ENCODE data around the gene GGPS1. TPM values are rescaled to one million over a fixed set of nuclear protein-coding genes. Genes with fewer than 3 reads are reported as not detected.

Gene GGPS1
- total RNA-seq, 1 experiment from 2014 or later = 37.3 TPM

DNA sequence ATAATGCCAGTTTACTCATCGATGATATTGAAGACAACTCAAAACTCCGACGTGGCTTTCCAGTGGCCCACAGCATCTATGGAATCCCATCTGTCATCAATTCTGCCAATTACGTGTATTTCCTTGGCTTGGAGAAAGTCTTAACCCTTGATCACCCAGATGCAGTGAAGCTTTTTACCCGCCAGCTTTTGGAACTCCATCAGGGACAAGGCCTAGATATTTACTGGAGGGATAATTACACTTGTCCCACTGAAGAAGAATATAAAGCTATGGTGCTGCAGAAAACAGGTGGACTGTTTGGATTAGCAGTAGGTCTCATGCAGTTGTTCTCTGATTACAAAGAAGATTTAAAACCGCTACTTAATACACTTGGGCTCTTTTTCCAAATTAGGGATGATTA is 13.7 kb downstream of the GGPS1 start:
- no peak overlapping the region for H3K27ac Mint-ChIP-seq
- DNase-seq (ENCODE audit: low spot score) (no peak), ATAC-seq (no peak)
- no peaks in the 10 kb centered on the region for H3K27me3 Mint-ChIP-seq (ENCODE audit: low read depth)
- TF ChIP-seq, protein P1, sequence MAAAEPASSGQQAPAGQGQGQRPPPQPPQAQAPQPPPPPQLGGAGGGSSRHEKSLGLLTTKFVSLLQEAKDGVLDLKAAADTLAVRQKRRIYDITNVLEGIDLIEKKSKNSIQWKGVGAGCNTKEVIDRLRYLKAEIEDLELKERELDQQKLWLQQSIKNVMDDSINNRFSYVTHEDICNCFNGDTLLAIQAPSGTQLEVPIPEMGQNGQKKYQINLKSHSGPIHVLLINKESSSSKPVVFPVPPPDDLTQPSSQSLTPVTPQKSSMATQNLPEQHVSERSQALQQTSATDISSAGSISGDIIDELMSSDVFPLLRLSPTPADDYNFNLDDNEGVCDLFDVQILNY (CRISPR knock-in tag; IDR thresholded peaks at IDR 0.05) = no peak
- TF ChIP-seq ZBTB21 (CRISPR knock-in tag; IDR thresholded peaks at IDR 0.05; ENCODE audit: borderline replicate concordance) = no peak
- no peak for TF ChIP-seq TEAD1 (CRISPR knock-in tag; IDR thresholded peaks at IDR 0.05)
- no peak for TF ChIP-seq IRF2 (CRISPR knock-in tag; IDR thresholded peaks at IDR 0.05; ENCODE audit: borderline replicate concordance, low read depth)
- no peak for TF ChIP-seq PRRX2 (CRISPR knock-in tag; IDR thresholded peaks at IDR 0.05)
- no peak for TF ChIP-seq CREB1 (CRISPR knock-in tag; IDR thresholded peaks at IDR 0.05)
- TF ChIP-seq ZMAT4 (CRISPR knock-in tag; IDR thresholded peaks at IDR 0.05) = no peak
- TF ChIP-seq SOX15 (CRISPR knock-in tag; IDR thresholded peaks at IDR 0.05) = no peak
- no peak for TF ChIP-seq NR3C1 (CRISPR knock-in tag; conservative IDR thresholded peaks at IDR 0.05; ENCODE audit: low read depth)
- TF ChIP-seq, protein P2, sequence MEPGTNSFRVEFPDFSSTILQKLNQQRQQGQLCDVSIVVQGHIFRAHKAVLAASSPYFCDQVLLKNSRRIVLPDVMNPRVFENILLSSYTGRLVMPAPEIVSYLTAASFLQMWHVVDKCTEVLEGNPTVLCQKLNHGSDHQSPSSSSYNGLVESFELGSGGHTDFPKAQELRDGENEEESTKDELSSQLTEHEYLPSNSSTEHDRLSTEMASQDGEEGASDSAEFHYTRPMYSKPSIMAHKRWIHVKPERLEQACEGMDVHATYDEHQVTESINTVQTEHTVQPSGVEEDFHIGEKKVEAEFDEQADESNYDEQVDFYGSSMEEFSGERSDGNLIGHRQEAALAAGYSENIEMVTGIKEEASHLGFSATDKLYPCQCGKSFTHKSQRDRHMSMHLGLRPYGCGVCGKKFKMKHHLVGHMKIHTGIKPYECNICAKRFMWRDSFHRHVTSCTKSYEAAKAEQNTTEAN (CRISPR knock-in tag; IDR thresholded peaks at IDR 0.05) = no peak
- TF ChIP-seq, protein P3, sequence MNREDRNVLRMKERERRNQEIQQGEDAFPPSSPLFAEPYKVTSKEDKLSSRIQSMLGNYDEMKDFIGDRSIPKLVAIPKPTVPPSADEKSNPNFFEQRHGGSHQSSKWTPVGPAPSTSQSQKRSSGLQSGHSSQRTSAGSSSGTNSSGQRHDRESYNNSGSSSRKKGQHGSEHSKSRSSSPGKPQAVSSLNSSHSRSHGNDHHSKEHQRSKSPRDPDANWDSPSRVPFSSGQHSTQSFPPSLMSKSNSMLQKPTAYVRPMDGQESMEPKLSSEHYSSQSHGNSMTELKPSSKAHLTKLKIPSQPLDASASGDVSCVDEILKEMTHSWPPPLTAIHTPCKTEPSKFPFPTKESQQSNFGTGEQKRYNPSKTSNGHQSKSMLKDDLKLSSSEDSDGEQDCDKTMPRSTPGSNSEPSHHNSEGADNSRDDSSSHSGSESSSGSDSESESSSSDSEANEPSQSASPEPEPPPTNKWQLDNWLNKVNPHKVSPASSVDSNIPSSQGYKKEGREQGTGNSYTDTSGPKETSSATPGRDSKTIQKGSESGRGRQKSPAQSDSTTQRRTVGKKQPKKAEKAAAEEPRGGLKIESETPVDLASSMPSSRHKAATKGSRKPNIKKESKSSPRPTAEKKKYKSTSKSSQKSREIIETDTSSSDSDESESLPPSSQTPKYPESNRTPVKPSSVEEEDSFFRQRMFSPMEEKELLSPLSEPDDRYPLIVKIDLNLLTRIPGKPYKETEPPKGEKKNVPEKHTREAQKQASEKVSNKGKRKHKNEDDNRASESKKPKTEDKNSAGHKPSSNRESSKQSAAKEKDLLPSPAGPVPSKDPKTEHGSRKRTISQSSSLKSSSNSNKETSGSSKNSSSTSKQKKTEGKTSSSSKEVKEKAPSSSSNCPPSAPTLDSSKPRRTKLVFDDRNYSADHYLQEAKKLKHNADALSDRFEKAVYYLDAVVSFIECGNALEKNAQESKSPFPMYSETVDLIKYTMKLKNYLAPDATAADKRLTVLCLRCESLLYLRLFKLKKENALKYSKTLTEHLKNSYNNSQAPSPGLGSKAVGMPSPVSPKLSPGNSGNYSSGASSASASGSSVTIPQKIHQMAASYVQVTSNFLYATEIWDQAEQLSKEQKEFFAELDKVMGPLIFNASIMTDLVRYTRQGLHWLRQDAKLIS (CRISPR knock-in tag; IDR thresholded peaks at IDR 0.05; ENCODE audit: borderline replicate concordance) = no peak
- TF ChIP-seq ZNF138 (CRISPR knock-in tag; conservative IDR thresholded peaks at IDR 0.05) = no peak
- TF ChIP-seq, protein P4, sequence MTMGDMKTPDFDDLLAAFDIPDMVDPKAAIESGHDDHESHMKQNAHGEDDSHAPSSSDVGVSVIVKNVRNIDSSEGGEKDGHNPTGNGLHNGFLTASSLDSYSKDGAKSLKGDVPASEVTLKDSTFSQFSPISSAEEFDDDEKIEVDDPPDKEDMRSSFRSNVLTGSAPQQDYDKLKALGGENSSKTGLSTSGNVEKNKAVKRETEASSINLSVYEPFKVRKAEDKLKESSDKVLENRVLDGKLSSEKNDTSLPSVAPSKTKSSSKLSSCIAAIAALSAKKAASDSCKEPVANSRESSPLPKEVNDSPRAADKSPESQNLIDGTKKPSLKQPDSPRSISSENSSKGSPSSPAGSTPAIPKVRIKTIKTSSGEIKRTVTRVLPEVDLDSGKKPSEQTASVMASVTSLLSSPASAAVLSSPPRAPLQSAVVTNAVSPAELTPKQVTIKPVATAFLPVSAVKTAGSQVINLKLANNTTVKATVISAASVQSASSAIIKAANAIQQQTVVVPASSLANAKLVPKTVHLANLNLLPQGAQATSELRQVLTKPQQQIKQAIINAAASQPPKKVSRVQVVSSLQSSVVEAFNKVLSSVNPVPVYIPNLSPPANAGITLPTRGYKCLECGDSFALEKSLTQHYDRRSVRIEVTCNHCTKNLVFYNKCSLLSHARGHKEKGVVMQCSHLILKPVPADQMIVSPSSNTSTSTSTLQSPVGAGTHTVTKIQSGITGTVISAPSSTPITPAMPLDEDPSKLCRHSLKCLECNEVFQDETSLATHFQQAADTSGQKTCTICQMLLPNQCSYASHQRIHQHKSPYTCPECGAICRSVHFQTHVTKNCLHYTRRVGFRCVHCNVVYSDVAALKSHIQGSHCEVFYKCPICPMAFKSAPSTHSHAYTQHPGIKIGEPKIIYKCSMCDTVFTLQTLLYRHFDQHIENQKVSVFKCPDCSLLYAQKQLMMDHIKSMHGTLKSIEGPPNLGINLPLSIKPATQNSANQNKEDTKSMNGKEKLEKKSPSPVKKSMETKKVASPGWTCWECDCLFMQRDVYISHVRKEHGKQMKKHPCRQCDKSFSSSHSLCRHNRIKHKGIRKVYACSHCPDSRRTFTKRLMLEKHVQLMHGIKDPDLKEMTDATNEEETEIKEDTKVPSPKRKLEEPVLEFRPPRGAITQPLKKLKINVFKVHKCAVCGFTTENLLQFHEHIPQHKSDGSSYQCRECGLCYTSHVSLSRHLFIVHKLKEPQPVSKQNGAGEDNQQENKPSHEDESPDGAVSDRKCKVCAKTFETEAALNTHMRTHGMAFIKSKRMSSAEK (CRISPR knock-in tag; IDR thresholded peaks at IDR 0.05; ENCODE audit: borderline replicate concordance) = no peak
- no peaks in the 10 kb centered on the region for H3K4me1 Mint-ChIP-seq
- CTCF ChIA-PET = no interaction called here
- no peak overlapping the region for H3K4me3 Mint-ChIP-seq
- peaks cover 31% of the 10 kb centered on the region for H3K36me3 Mint-ChIP-seq
- POLR2A ChIA-PET = no interaction called here
- H3K9me3 Mint-ChIP-seq = no peaks in the 10 kb centered on the region

DNA sequence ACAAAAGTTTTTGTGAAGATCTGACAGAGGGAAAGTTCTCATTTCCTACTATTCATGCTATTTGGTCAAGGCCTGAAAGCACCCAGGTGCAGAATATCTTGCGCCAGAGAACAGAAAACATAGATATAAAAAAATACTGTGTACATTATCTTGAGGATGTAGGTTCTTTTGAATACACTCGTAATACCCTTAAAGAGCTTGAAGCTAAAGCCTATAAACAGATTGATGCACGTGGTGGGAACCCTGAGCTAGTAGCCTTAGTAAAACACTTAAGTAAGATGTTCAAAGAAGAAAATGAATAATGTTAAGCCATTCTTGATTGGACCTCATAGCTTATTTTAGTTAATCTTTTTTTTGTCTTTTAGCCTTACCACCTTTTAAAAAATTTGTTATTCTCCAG is 14.1 kb downstream of the GGPS1 start:
- peaks cover 28% of the 10 kb centered on the region for H3K36me3 Mint-ChIP-seq
- DNase-seq (ENCODE audit: low spot score) (no peak), ATAC-seq (no peak)
- TF ChIP-seq TEAD1 (CRISPR knock-in tag; IDR thresholded peaks at IDR 0.05) (no peak), ETV6 (CRISPR knock-in tag; IDR thresholded peaks at IDR 0.05) (no peak), ZNF317 (CRISPR knock-in tag; IDR thresholded peaks at IDR 0.05; ENCODE audit: borderline replicate concordance, low read depth) (no peak), MYBL2 (CRISPR knock-in tag; IDR thresholded peaks at IDR 0.05) (no peak)
- H3K4me3 Mint-ChIP-seq = no peak overlapping the region
- CTCF ChIA-PET = no interaction called here
- H3K27me3 Mint-ChIP-seq (ENCODE audit: low read depth) = no peaks in the 10 kb centered on the region
- H3K4me1 Mint-ChIP-seq = no peaks in the 10 kb centered on the region
- H3K27ac Mint-ChIP-seq = no peak overlapping the region
- POLR2A ChIA-PET = no interaction called here
- no peaks in the 10 kb centered on the region for H3K9me3 Mint-ChIP-seq
